ENCODE results near the gene CTNNAL1. TPM values are rescaled to one million over a fixed set of nuclear protein-coding genes. Genes with fewer than 3 reads are reported as not detected.
"Not testable (repeated sequence)": the region's sequence is repeated elsewhere in the genome, so short reads cannot be mapped to it uniquely, and the experiment has no call there.

Gene CTNNAL1
- total RNA-seq, 1 experiment from 2014 or later, result 31.4 TPM

- H3K27ac ChIP-seq (ENCODE audit: low read length), result no peak overlapping the region
- no peaks in the 10 kb centered on the region for H3K27me3 ChIP-seq (ENCODE audit: low read length)
- no peak overlapping the region for H2AFZ ChIP-seq (ENCODE audit: low read length)
- H3K9me3 ChIP-seq (ENCODE audit: low read length), result no peaks in the 10 kb centered on the region
- no peak overlapping the region for H3K9ac ChIP-seq (ENCODE audit: low read length)
- no peaks in the 10 kb centered on the region for H3K79me2 ChIP-seq (ENCODE audit: low read length)
- peaks cover 30% of the 10 kb centered on the region; the same call in 1 of the 2 replicates for H3K36me3 ChIP-seq (ENCODE audit: insufficient read depth, low read length)
- no peaks in the 10 kb centered on the region for H3K9me2 ChIP-seq (replicated peaks; ENCODE audit: insufficient read depth, low read length)
- no peak overlapping the region for H3K4me3 ChIP-seq (ENCODE audit: low read length)
- DNase-seq, result no peak
- no peaks in the 10 kb centered on the region for H3K4me1 ChIP-seq (ENCODE audit: low read length)
- no peak overlapping the region for H3K4me2 ChIP-seq (ENCODE audit: low read depth, low read length, poor library complexity, severe bottlenecking)
- H4K20me1 ChIP-seq (ENCODE audit: insufficient read depth, low read depth, low read length), result no peaks in the 10 kb centered on the region
These were observed 101.5 kb downstream of the CTNNAL1 start for GRCh38 chr9:108911820-108912219.

GRCh38 chr9:108910914-108911313 lies 102.4 kb downstream of the CTNNAL1 start:
- H3K4me1 ChIP-seq (ENCODE audit: low read length), result no peaks in the 10 kb centered on the region
- no peak overlapping the region for H2AFZ ChIP-seq (ENCODE audit: low read length)
- H3K9me2 ChIP-seq (replicated peaks; ENCODE audit: insufficient read depth, low read length), result no peaks in the 10 kb centered on the region
- no peak overlapping the region for H3K9ac ChIP-seq (ENCODE audit: low read length)
- peaks cover 30% of the 10 kb centered on the region; the same call in 1 of the 2 replicates for H3K36me3 ChIP-seq (ENCODE audit: insufficient read depth, low read length)
- H3K27me3 ChIP-seq (ENCODE audit: low read length), result no peaks in the 10 kb centered on the region
- H3K27ac ChIP-seq (ENCODE audit: low read length), result no peak overlapping the region
- H3K9me3 ChIP-seq (ENCODE audit: low read length), result no peaks in the 10 kb centered on the region
- no peaks in the 10 kb centered on the region for H3K79me2 ChIP-seq (ENCODE audit: low read length)
- H3K4me3 ChIP-seq (ENCODE audit: low read length), result no peak overlapping the region
- no peaks in the 10 kb centered on the region for H4K20me1 ChIP-seq (ENCODE audit: insufficient read depth, low read depth, low read length)
- no peak overlapping the region for H3K4me2 ChIP-seq (ENCODE audit: low read depth, low read length, poor library complexity, severe bottlenecking)
- DNase-seq, result no peak

GRCh38 chr9:108910402-108910801 lies 102.9 kb downstream of the CTNNAL1 start:
- no peaks in the 10 kb centered on the region for H3K9me3 ChIP-seq (ENCODE audit: low read length)
- H3K9ac ChIP-seq (ENCODE audit: low read length), result no peak overlapping the region
- no peaks in the 10 kb centered on the region for H3K27me3 ChIP-seq (ENCODE audit: low read length)
- H3K36me3 ChIP-seq (ENCODE audit: insufficient read depth, low read length), result peaks cover 32% of the 10 kb centered on the region; the same call in 1 of the 2 replicates
- no peaks in the 10 kb centered on the region for H3K79me2 ChIP-seq (ENCODE audit: low read length)
- DNase-seq, result no peak
- no peaks in the 10 kb centered on the region for H4K20me1 ChIP-seq (ENCODE audit: insufficient read depth, low read depth, low read length)
- H3K4me3 ChIP-seq (ENCODE audit: low read length), result no peak overlapping the region
- no peak overlapping the region for H3K4me2 ChIP-seq (ENCODE audit: low read depth, low read length, poor library complexity, severe bottlenecking)
- H3K4me1 ChIP-seq (ENCODE audit: low read length), result no peaks in the 10 kb centered on the region
- no peak overlapping the region for H3K27ac ChIP-seq (ENCODE audit: low read length)
- no peaks in the 10 kb centered on the region for H3K9me2 ChIP-seq (replicated peaks; ENCODE audit: insufficient read depth, low read length)
- no peak overlapping the region for H2AFZ ChIP-seq (ENCODE audit: low read length)

GRCh38 chr9:108905494-108905893 lies 107.8 kb downstream of the CTNNAL1 start:
- H3K36me3 ChIP-seq (ENCODE audit: insufficient read depth, low read length), result peaks cover 53% of the 10 kb centered on the region; the same call in 1 of the 2 replicates
- H2AFZ ChIP-seq (ENCODE audit: low read length), result no peak overlapping the region
- no peaks in the 10 kb centered on the region for H3K9me3 ChIP-seq (ENCODE audit: low read length)
- no peak for DNase-seq
- no peaks in the 10 kb centered on the region for H4K20me1 ChIP-seq (ENCODE audit: insufficient read depth, low read depth, low read length)
- H3K27me3 ChIP-seq (ENCODE audit: low read length), result no peaks in the 10 kb centered on the region
- no peak overlapping the region for H3K4me3 ChIP-seq (ENCODE audit: low read length)
- no peak overlapping the region for H3K27ac ChIP-seq (ENCODE audit: low read length)
- H3K9ac ChIP-seq (ENCODE audit: low read length), result no peak overlapping the region
- no peaks in the 10 kb centered on the region for H3K9me2 ChIP-seq (replicated peaks; ENCODE audit: insufficient read depth, low read length)
- no peaks in the 10 kb centered on the region for H3K4me1 ChIP-seq (ENCODE audit: low read length)
- H3K79me2 ChIP-seq (ENCODE audit: low read length), result no peaks in the 10 kb centered on the region
- no peak overlapping the region for H3K4me2 ChIP-seq (ENCODE audit: low read depth, low read length, poor library complexity, severe bottlenecking)

GRCh38 chr9:108904161-108904560 lies 109.1 kb downstream of the CTNNAL1 start:
- no peak overlapping the region for H3K4me3 ChIP-seq (ENCODE audit: low read length)
- no peaks in the 10 kb centered on the region for H3K9me2 ChIP-seq (replicated peaks; ENCODE audit: insufficient read depth, low read length)
- no peak overlapping the region for H3K9ac ChIP-seq (ENCODE audit: low read length)
- DNase-seq, result no peak
- no peaks in the 10 kb centered on the region for H3K4me1 ChIP-seq (ENCODE audit: low read length)
- H4K20me1 ChIP-seq (ENCODE audit: insufficient read depth, low read depth, low read length), result no peaks in the 10 kb centered on the region
- no peak overlapping the region for H2AFZ ChIP-seq (ENCODE audit: low read length)
- H3K27ac ChIP-seq (ENCODE audit: low read length), result no peak overlapping the region
- H3K9me3 ChIP-seq (ENCODE audit: low read length), result no peaks in the 10 kb centered on the region
- H3K36me3 ChIP-seq (ENCODE audit: insufficient read depth, low read length), result peaks cover 47% of the 10 kb centered on the region; the same call in 1 of the 2 replicates
- no peaks in the 10 kb centered on the region for H3K27me3 ChIP-seq (ENCODE audit: low read length)
- no peak overlapping the region for H3K4me2 ChIP-seq (ENCODE audit: low read depth, low read length, poor library complexity, severe bottlenecking)
- no peaks in the 10 kb centered on the region for H3K79me2 ChIP-seq (ENCODE audit: low read length)

GRCh38 chr9:108903420-108904103 lies 109.7 kb downstream of the CTNNAL1 start:
- no peak overlapping the region for H2AFZ ChIP-seq (ENCODE audit: low read length)
- peaks cover 48% of the 10 kb centered on the region; the same call in 1 of the 2 replicates for H3K36me3 ChIP-seq (ENCODE audit: insufficient read depth, low read length)
- H3K27me3 ChIP-seq (ENCODE audit: low read length), result no peaks in the 10 kb centered on the region
- DNase-seq, result no peak
- H3K4me2 ChIP-seq (ENCODE audit: low read depth, low read length, poor library complexity, severe bottlenecking), result no peak overlapping the region
- no peak overlapping the region for H3K9ac ChIP-seq (ENCODE audit: low read length)
- H4K20me1 ChIP-seq (ENCODE audit: insufficient read depth, low read depth, low read length), result no peaks in the 10 kb centered on the region
- H3K27ac ChIP-seq (ENCODE audit: low read length), result no peak overlapping the region
- H3K9me3 ChIP-seq (ENCODE audit: low read length), result no peaks in the 10 kb centered on the region
- H3K4me1 ChIP-seq (ENCODE audit: low read length), result no peaks in the 10 kb centered on the region
- H3K4me3 ChIP-seq (ENCODE audit: low read length), result no peak overlapping the region
- no peaks in the 10 kb centered on the region for H3K79me2 ChIP-seq (ENCODE audit: low read length)
- H3K9me2 ChIP-seq (replicated peaks; ENCODE audit: insufficient read depth, low read length), result no peaks in the 10 kb centered on the region

GRCh38 chr9:108900176-108900575 lies 113.1 kb downstream of the CTNNAL1 start:
- H3K9me2 ChIP-seq (replicated peaks; ENCODE audit: insufficient read depth, low read length), result no peaks in the 10 kb centered on the region
- H3K36me3 ChIP-seq (ENCODE audit: insufficient read depth, low read length), result peaks cover 54% of the 10 kb centered on the region; the same call in 1 of the 2 replicates
- no peaks in the 10 kb centered on the region for H3K79me2 ChIP-seq (ENCODE audit: low read length)

GRCh38 chr9:108899023-108899695 lies 114.1 kb downstream of the CTNNAL1 start:
- H3K36me3 ChIP-seq (ENCODE audit: insufficient read depth, low read length), result peaks cover 53% of the 10 kb centered on the region; the same call in 1 of the 2 replicates
- H3K4me3 ChIP-seq (ENCODE audit: low read length); H3K9me3 ChIP-seq (ENCODE audit: low read length); H3K4me2 ChIP-seq (ENCODE audit: low read depth, low read length, poor library complexity, severe bottlenecking); H2AFZ ChIP-seq (ENCODE audit: low read length); H3K79me2 ChIP-seq (ENCODE audit: low read length); H3K27ac ChIP-seq (ENCODE audit: low read length); H3K27me3 ChIP-seq (ENCODE audit: low read length); H3K9ac ChIP-seq (ENCODE audit: low read length); DNase-seq; H3K4me1 ChIP-seq (ENCODE audit: low read length); H3K9me2 ChIP-seq (replicated peaks; ENCODE audit: insufficient read depth, low read length); H4K20me1 ChIP-seq (ENCODE audit: insufficient read depth, low read depth, low read length): not testable (repeated sequence)

More at GRCh38 chr9:108900176-108900575, 113.1 kb downstream of the CTNNAL1 start:
- Histone ChIP-seq H3K27me3 (ENCODE audit: low read length) (no peaks in the 10 kb centered on the region), H3K4me2 (ENCODE audit: low read depth, low read length, poor library complexity, severe bottlenecking) (no peak overlapping the region), H3K9me3 (ENCODE audit: low read length) (no peaks in the 10 kb centered on the region), H4K20me1 (ENCODE audit: insufficient read depth, low read depth, low read length) (no peaks in the 10 kb centered on the region), H2AFZ (ENCODE audit: low read length) (no peak overlapping the region), H3K27ac (ENCODE audit: low read length) (no peak overlapping the region), H3K9ac (ENCODE audit: low read length) (no peak overlapping the region), H3K4me1 (ENCODE audit: low read length) (no peaks in the 10 kb centered on the region), H3K4me3 (ENCODE audit: low read length) (no peak overlapping the region)
- no peak for DNase-seq
